Esophagus squamous epithelium (tissue), 4 donors: ENCODE data around the gene SLC22A16.

ENCODE experiments used
- CTCF ChIP-seq, 6 experiments: fragments of 450-650 bp in 4 of 6; fragments of 200-600 bp in 2 of 6; sonication (generic) in 2 of 6; IDR thresholded peaks; one replicate each; pipeline ENCODE4 v1.5.1; 2016 to 2019; ENCODE audit warnings: antibody characterized with exemption in 6 of 6, mild to moderate bottlenecking in 4 of 6, moderate library complexity in 4 of 6
- POLR2A ChIP-seq, 4 donors: fragments of 450-650 bp; IDR thresholded peaks; one replicate each; pipeline ENCODE4 v1.6.1; 2017; ENCODE audit warnings: antibody characterized with exemption in 4 of 4, mild to moderate bottlenecking in 4 of 4, moderate library complexity in 3 of 4

- TF ChIP-seq CTCF (IDR thresholded peaks at IDR 0.05) (no peak), POLR2A (IDR thresholded peaks at IDR 0.05) (no peak)
These were observed 37.1 kb downstream of the SLC22A16 start for GRCh38 chr6:110439356-110439755.
